Inflammatory macrophage treated with lipopolysaccharide for 1 hour (primary cell): ENCODE data around the gene OXSR1.
A peak's percentile ranks its signal among the peaks of the same experiment; 100 is the strongest.
"Not testable (repeated sequence)": the region's sequence is repeated elsewhere in the genome, so short reads cannot be mapped to it uniquely, and the experiment has no call there.

Experiments
- DNase-seq, 2 donors: peaks; one replicate each; pipeline ENCODE4 v3.0.0-alpha.2; 2020 to 2022

The OXSR1 gene

GRCh38 chr3:38128303-38128655 lies 37.1 kb upstream of the OXSR1 start:
- DNase-seq = no peak

GRCh38 chr3:38129058-38129457 lies 36.3 kb upstream of the OXSR1 start:
- DNase-seq = no peak

GRCh38 chr3:38130631-38131065 lies 34.7 kb upstream of the OXSR1 start:
- no peak for DNase-seq

- DNase-seq = peak in 1 of 2 donors; percentile 58
Measured at GRCh38 chr3:38131621-38132369, 33.5 kb upstream of the OXSR1 start.

GRCh38 chr3:38133209-38133556 lies 32.2 kb upstream of the OXSR1 start:
- no peak for DNase-seq

- DNase-seq = no peak
Measured at GRCh38 chr3:38133557-38134405, 31.6 kb upstream of the OXSR1 start.

GRCh38 chr3:38134517-38135143 lies 30.7 kb upstream of the OXSR1 start:
- not testable (repeated sequence) for DNase-seq

- not testable (repeated sequence) for DNase-seq
Measured at GRCh38 chr3:38135621-38136277, 29.6 kb upstream of the OXSR1 start.

- DNase-seq = no peak
Measured at GRCh38 chr3:38136393-38136776, 29.0 kb upstream of the OXSR1 start.

- peak; percentile 99 to 100 for DNase-seq
Measured at GRCh38 chr3:38136777-38137614, 28.3 kb upstream of the OXSR1 start, which contains the start of gene ACAA1. Gene ACAA1 (minus strand): TSS chr3:38137127. CDS start chr3:38137035, 92 bp downstream.

GRCh38 chr3:38137615-38138348 lies 27.6 kb upstream of the OXSR1 start:
- DNase-seq = peak in 1 of 2 donors; percentile 48

- peak; percentile 82 to 93 for DNase-seq
Measured at GRCh38 chr3:38138349-38139190, 26.8 kb upstream of the OXSR1 start, which contains the start of gene MYD88. Gene MYD88 (plus strand): TSS chr3:38138661. CDS start chr3:38138701, 40 bp downstream.

- no peak for DNase-seq
Measured at GRCh38 chr3:38139191-38139590, 26.1 kb upstream of the OXSR1 start.

GRCh38 chr3:38139652-38140051 lies 25.7 kb upstream of the OXSR1 start:
- DNase-seq = no peak

- DNase-seq = no peak
Measured at GRCh38 chr3:38140326-38141172, 24.8 kb upstream of the OXSR1 start.

GRCh38 chr3:38141173-38141951 lies 24.0 kb upstream of the OXSR1 start:
- DNase-seq = no peak

GRCh38 chr3:38141952-38142273 lies 23.4 kb upstream of the OXSR1 start:
- DNase-seq = no peak

- DNase-seq = no peak
Measured at GRCh38 chr3:38142959-38143358, 22.4 kb upstream of the OXSR1 start.

GRCh38 chr3:38143511-38143910 lies 21.8 kb upstream of the OXSR1 start:
- no peak for DNase-seq
